GM12865 (cell line): ENCODE data around the gene CLPX.

Source experiments
- DNase-seq: peaks from one replicate; pipeline ENCODE4 v3.0.0; 2010; ENCODE audit warnings: low read depth
- H3K4me3 ChIP-seq: 2 replicates; pipeline ENCODE4 v1.5.1; 2011; ENCODE audit warnings: mild to moderate bottlenecking, low read depth, low read length, control low read depth
- CTCF ChIP-seq: IDR thresholded peaks from 2 replicates; pipeline ENCODE4 v1.5.1; 2011; ENCODE audit warnings: low read length, control low read depth, low read depth, inconsistent platforms; ENCODE audit not compliant: insufficient read depth; ENCODE audit errors: missing control alignments

The CLPX gene

GRCh38 chr15:65174509-65174908 lies 10.6 kb downstream of the CLPX start:
- no peak for DNase-seq
- no peak overlapping the region for H3K4me3 ChIP-seq
- TF ChIP-seq CTCF, result no peak

DNA sequence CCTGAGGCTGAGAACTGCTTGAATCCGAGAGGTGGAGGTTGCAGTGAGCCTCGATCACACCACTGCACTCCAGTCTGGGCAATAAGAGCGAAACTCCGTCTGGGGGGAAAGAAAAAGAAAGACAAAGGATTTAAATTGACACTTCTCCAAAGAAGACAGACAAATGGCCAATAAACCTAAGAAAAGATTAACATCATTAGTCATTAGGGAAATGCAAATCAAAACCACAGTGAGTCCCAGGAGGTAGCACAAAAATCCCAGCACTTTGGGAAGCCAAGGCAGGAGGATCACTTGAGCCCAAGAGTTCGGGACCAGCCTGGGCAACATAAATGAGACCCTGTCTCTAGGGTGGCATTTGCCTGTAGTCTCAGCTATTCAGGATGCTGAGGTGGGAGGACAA lies 12.6 kb downstream of the CLPX start:
- no peak for TF ChIP-seq CTCF
- DNase-seq, result no peak
- no peak overlapping the region for H3K4me3 ChIP-seq

DNA sequence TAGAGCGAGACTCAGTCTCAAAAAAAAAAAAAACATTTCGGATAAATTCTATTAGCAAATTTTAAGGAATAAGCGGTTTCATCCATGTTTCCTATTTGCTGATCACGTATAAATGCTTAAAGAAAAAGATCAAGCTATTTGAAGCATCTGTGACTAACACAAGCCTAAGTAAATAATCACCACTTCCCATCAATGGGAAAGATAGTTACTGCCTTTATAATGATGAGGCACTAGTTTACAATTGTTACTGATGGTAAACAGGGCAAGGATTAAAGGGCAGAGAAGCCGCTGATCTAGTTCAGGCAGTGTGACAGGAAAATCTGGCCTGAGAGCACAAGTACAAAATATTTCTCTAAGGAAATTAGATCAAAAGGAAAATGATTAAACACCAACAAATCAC lies 13.7 kb downstream of the CLPX start:
- TF ChIP-seq CTCF, result no peak
- no peak overlapping the region for H3K4me3 ChIP-seq
- DNase-seq, result no peak

DNA sequence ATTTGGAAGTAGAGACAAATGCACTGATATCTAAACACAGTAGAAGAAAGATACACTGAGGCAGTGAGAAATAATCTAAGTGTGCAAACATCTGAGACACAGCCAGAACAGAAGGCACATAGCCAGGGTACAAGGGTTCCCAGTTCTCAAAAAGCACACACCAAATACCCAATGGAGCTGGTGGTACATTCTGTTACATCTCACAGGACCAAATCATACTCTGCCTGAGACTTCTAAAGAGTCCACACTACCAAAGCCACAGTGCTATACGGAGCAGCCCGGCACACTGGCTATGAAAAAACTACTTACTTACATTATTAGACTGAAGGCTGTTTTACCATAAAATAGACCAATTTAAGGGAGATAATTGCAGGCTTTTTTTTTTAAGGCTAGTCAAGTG lies 19.3 kb downstream of the CLPX start:
- no peak for TF ChIP-seq CTCF
- DNase-seq, result no peak

GRCh38 chr15:65164139-65164538 lies 21.0 kb downstream of the CLPX start:
- no peak for DNase-seq
- no peak for TF ChIP-seq CTCF

More for the DNA sequence above, 19.3 kb downstream of the CLPX start:
- H3K4me3 ChIP-seq, result no peak overlapping the region

DNA sequence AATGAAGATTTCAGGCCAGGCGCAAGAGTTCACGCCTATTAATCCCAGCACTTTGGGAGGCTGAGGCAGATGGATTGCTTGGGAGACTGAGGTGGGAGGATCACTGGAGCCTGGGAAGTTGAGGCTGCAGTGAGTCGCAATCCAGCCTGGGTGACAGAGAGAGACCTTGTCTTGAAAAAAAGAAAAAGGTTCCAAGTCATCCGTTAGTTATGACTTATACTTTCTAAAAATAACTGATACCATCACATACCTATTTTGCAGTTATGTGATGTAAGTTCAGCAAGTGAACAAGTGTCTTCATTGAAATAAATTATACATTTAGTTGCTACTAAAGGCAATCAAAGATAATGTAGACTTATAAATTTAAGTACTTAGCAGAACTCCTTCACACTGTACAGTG lies 22.1 kb downstream of the CLPX start:
- no peak overlapping the region for H3K4me3 ChIP-seq
- no peak for DNase-seq
- no peak for TF ChIP-seq CTCF

More at GRCh38 chr15:65164139-65164538, 21.0 kb downstream of the CLPX start:
- H3K4me3 ChIP-seq, result no peak overlapping the region

- TF ChIP-seq CTCF, result no peak
- DNase-seq, result no peak
Observed at GRCh38 chr15:65156692-65157091, 28.4 kb downstream of the CLPX start.

More at GRCh38 chr15:65156692-65157091, 28.4 kb downstream of the CLPX start:
- no peak overlapping the region for H3K4me3 ChIP-seq
